Type B pancreatic cell (in vitro differentiated cells): Measurements from ENCODE around the gene TNFSF9. TPM values are rescaled to one million over a fixed set of nuclear protein-coding genes. Genes with fewer than 3 reads are reported as not detected.
"Not testable (repeated sequence)": the region's sequence is repeated elsewhere in the genome, so short reads cannot be mapped to it uniquely, and the experiment has no call there.

Source experiments
- DNase-seq: peaks from one replicate; pipeline ENCODE4 v3.0.0; 2021; ENCODE audit warnings: mixed read lengths; ENCODE audit not compliant: unreplicated experiment; ENCODE audit errors: extremely low spot score
- H3K27ac Mint-ChIP-seq: 2 replicates; pipeline ENCODE4 v1.8.0; 2021; ENCODE audit warnings: mild to moderate bottlenecking, mixed read lengths
- H3K27me3 Mint-ChIP-seq: 2 replicates; pipeline ENCODE4 v1.8.0; 2021; ENCODE audit warnings: mixed read lengths
- H3K36me3 Mint-ChIP-seq: 2 replicates; pipeline ENCODE4 v1.8.0; 2021; ENCODE audit warnings: mixed read lengths
- H3K4me1 Mint-ChIP-seq: one replicate; pipeline ENCODE4 v1.8.0; 2021; ENCODE audit warnings: mixed read lengths; ENCODE audit not compliant: unreplicated experiment
- H3K4me3 Mint-ChIP-seq: 2 replicates; pipeline ENCODE4 v1.8.0; 2021; ENCODE audit warnings: mild to moderate bottlenecking, mixed read lengths
- H3K9me3 Mint-ChIP-seq: 2 replicates; pipeline ENCODE4 v1.8.0; 2021; ENCODE audit warnings: mixed read lengths
- CTCF ChIP-seq: fragments of 200-600 bp; sonication (generic); conservative IDR thresholded peaks from 2 replicates; pipeline ENCODE4 v1.5.0; 2021; ENCODE audit warnings: antibody characterized with exemption, mild to moderate bottlenecking
- total RNA-seq: library from RNA; stranded (reverse); gene quantifications from 2 replicates; pipeline ENCODE4 v1.2.1, GENCODE V29; 2021; ENCODE audit warnings: low replicate concordance

Gene TNFSF9
- total RNA-seq, 1 donor from 2014 or later, result 1.3 TPM

- no peak for DNase-seq
- Mint-ChIP-seq H3K4me3 (no peak overlapping the region), H3K4me1 (peaks cover 4% of the 10 kb centered on the region), H3K9me3 (no peaks in the 10 kb centered on the region), H3K27me3 (peaks cover 10% of the 10 kb centered on the region), H3K36me3 (no peaks in the 10 kb centered on the region), H3K27ac (no peak overlapping the region)
- TF ChIP-seq CTCF, result no peak
These were observed 25.2 kb downstream of the TNFSF9 start for GRCh38 chr19:6556043-6556449.

- no peaks in the 10 kb centered on the region for H3K9me3 Mint-ChIP-seq
- no peak overlapping the region for H3K4me3 Mint-ChIP-seq
- no peak overlapping the region for H3K27ac Mint-ChIP-seq
- peaks cover 10% of the 10 kb centered on the region for H3K27me3 Mint-ChIP-seq
- H3K36me3 Mint-ChIP-seq, result no peaks in the 10 kb centered on the region
- no peak for TF ChIP-seq CTCF
- H3K4me1 Mint-ChIP-seq, result peaks cover 4% of the 10 kb centered on the region
- no peak for DNase-seq
These were observed 25.8 kb downstream of the TNFSF9 start for GRCh38 chr19:6556480-6557195.

GRCh38 chr19:6562437-6562836 lies 31.6 kb downstream of the TNFSF9 start:
- not testable (repeated sequence) for H3K4me1 Mint-ChIP-seq, DNase-seq

GRCh38 chr19:6564393-6564792 lies 33.6 kb downstream of the TNFSF9 start:
- Mint-ChIP-seq H3K4me3 (no peak overlapping the region), H3K36me3 (no peaks in the 10 kb centered on the region), H3K27me3 (peaks cover 10% of the 10 kb centered on the region), H3K27ac (no peak overlapping the region), H3K9me3 (peaks cover 7% of the 10 kb centered on the region), H3K4me1 (no peaks in the 10 kb centered on the region)
- TF ChIP-seq CTCF, result no peak
- DNase-seq, result no peak

More at GRCh38 chr19:6562437-6562836, 31.6 kb downstream of the TNFSF9 start:
- H3K36me3 Mint-ChIP-seq, H3K27ac Mint-ChIP-seq, H3K4me3 Mint-ChIP-seq, H3K9me3 Mint-ChIP-seq: not testable (repeated sequence)
- peaks cover 13% of the 10 kb centered on the region for H3K27me3 Mint-ChIP-seq

GRCh38 chr19:6566727-6567126 lies 35.9 kb downstream of the TNFSF9 start:
- H3K4me1 Mint-ChIP-seq, H3K4me3 Mint-ChIP-seq, H3K27me3 Mint-ChIP-seq, H3K9me3 Mint-ChIP-seq, DNase-seq, H3K27ac Mint-ChIP-seq, H3K36me3 Mint-ChIP-seq: not testable (repeated sequence)

GRCh38 chr19:6568010-6568526 lies 37.2 kb downstream of the TNFSF9 start:
- H3K4me3 Mint-ChIP-seq, result no peak overlapping the region

More at GRCh38 chr19:6568010-6568526, 37.2 kb downstream of the TNFSF9 start:
- no peak for DNase-seq
- Mint-ChIP-seq H3K9me3 (peaks cover 7% of the 10 kb centered on the region), H3K27ac (no peak overlapping the region), H3K27me3 (peaks cover 9% of the 10 kb centered on the region), H3K4me1 (no peaks in the 10 kb centered on the region), H3K36me3 (no peaks in the 10 kb centered on the region)
- no peak for TF ChIP-seq CTCF
